Measurements from ENCODE around the gene CRACDL. TPM values are rescaled to one million over a fixed set of nuclear protein-coding genes. Genes with fewer than 3 reads are reported as not detected.

The CRACDL gene
- total and polyA plus RNA-seq, 2 experiments from 2014 or later, result 0.06 to 0.32 TPM

- DNase-seq (ENCODE audit: low read depth in 1 of 2, low spot score in 1 of 2), result peak; percentile 15 to 30
- Histone ChIP-seq H3K4me1 (ENCODE audit: low read depth) (no peaks in the 10 kb centered on the region), H3K27ac (no peak overlapping the region), H3K9me3 (ENCODE audit: low read depth) (no peaks in the 10 kb centered on the region), H3K36me3 (no peaks in the 10 kb centered on the region), H3K4me3 (no peak overlapping the region), H3K27me3 (peaks cover 3% of the 10 kb centered on the region)
- TF ChIP-seq CTCF (IDR thresholded peaks at IDR 0.05; ENCODE audit: low read depth, low read length), result no peak
Measured at GRCh38 chr2:98796775-98797544, 139.1 kb downstream of the CRACDL start.

- Histone ChIP-seq H3K9me3 (ENCODE audit: low read depth) (no peaks in the 10 kb centered on the region), H3K4me1 (ENCODE audit: low read depth) (no peaks in the 10 kb centered on the region), H3K4me3 (no peak overlapping the region), H3K36me3 (no peaks in the 10 kb centered on the region), H3K27me3 (peaks cover 3% of the 10 kb centered on the region), H3K27ac (no peak overlapping the region)
- DNase-seq (ENCODE audit: low read depth in 1 of 2, low spot score in 1 of 2), result peak in 1 of 2 donors; percentile 25
- TF ChIP-seq CTCF (IDR thresholded peaks at IDR 0.05; ENCODE audit: low read depth, low read length), result no peak
Measured at GRCh38 chr2:98795891-98796676, 139.9 kb downstream of the CRACDL start.

- peaks cover 3% of the 10 kb centered on the region for H3K27me3 ChIP-seq
- no peaks in the 10 kb centered on the region for H3K9me3 ChIP-seq (ENCODE audit: low read depth)
- H3K36me3 ChIP-seq, result no peaks in the 10 kb centered on the region
- H3K4me1 ChIP-seq (ENCODE audit: low read depth), result no peaks in the 10 kb centered on the region
- DNase-seq (ENCODE audit: low read depth in 1 of 2, low spot score in 1 of 2), result no peak
- H3K4me3 ChIP-seq, result no peak overlapping the region
- TF ChIP-seq CTCF (IDR thresholded peaks at IDR 0.05; ENCODE audit: low read depth, low read length), result no peak
- no peak overlapping the region for H3K27ac ChIP-seq
Measured at GRCh38 chr2:98793897-98794830, 141.9 kb downstream of the CRACDL start.

GRCh38 chr2:98793275-98793674 lies 142.8 kb downstream of the CRACDL start:
- H3K27me3 ChIP-seq, result peaks cover 3% of the 10 kb centered on the region
- no peak overlapping the region for H3K4me3 ChIP-seq
- no peaks in the 10 kb centered on the region for H3K9me3 ChIP-seq (ENCODE audit: low read depth)
- no peaks in the 10 kb centered on the region for H3K36me3 ChIP-seq
- DNase-seq (ENCODE audit: low read depth in 1 of 2, low spot score in 1 of 2), result no peak
- H3K27ac ChIP-seq, result no peak overlapping the region
- H3K4me1 ChIP-seq (ENCODE audit: low read depth), result no peaks in the 10 kb centered on the region
- no peak for TF ChIP-seq CTCF (IDR thresholded peaks at IDR 0.05; ENCODE audit: low read depth, low read length)

- Histone ChIP-seq H3K27ac (no peak overlapping the region), H3K27me3 (peaks cover 3% of the 10 kb centered on the region), H3K4me3 (no peak overlapping the region), H3K9me3 (ENCODE audit: low read depth) (no peaks in the 10 kb centered on the region), H3K36me3 (no peaks in the 10 kb centered on the region), H3K4me1 (ENCODE audit: low read depth) (no peaks in the 10 kb centered on the region)
- no peak for DNase-seq (ENCODE audit: low read depth in 1 of 2, low spot score in 1 of 2)
- TF ChIP-seq CTCF (IDR thresholded peaks at IDR 0.05; ENCODE audit: low read depth, low read length), result no peak
Measured at GRCh38 chr2:98790221-98790620, 145.8 kb downstream of the CRACDL start.

All from cardiac muscle cell (in vitro differentiated cells and primary cell).